Measurements from ENCODE around the gene PDLIM7. TPM values are rescaled to one million over a fixed set of nuclear protein-coding genes. Genes with fewer than 3 reads are reported as not detected.

The PDLIM7 gene
- total and polyA plus RNA-seq, 4 donors = 184 to 1,248 (median 620) TPM

GRCh38 chr5:177504086-177505056 lies 7.0 kb upstream of the PDLIM7 start:
- no peaks in the 10 kb centered on the region for H3K9me3 ChIP-seq (ENCODE audit: control insufficient read depth, low read length)
- no peaks in the 10 kb centered on the region for H3K36me3 ChIP-seq (ENCODE audit: control insufficient read depth in 1 of 2, insufficient read depth in 2 of 2, low read length in 1 of 2)
- H3K4me1 ChIP-seq (ENCODE audit: control insufficient read depth in 1 of 2, insufficient read depth in 2 of 2, low read length in 2 of 2) = no peaks in the 10 kb centered on the region
- intact Hi-C loops (cut with DNase I) = loop anchor here in 1 of 2 donors (5.0 kb wide), 1 partner anchor 112 kb away; no protein-coding TSS in a partner anchor
- 89 to 90% methylated on average over 47 of the region's 47 CpGs for WGBS, 2 donors
- no peak overlapping the region for H3K4me3 ChIP-seq (ENCODE audit: low read length in 2 of 2)
- no peak overlapping the region for H3K27ac ChIP-seq (ENCODE audit: low read depth in 1 of 2, low read length in 2 of 2)
- H3K27me3 ChIP-seq (ENCODE audit: control insufficient read depth in 1 of 2, insufficient read depth in 2 of 2, low read length in 1 of 2) = no peaks in the 10 kb centered on the region
- ATAC-seq (ENCODE audit: low FRiP score) (no peak), DNase-seq (peak in 1 of 2 donors; percentile 46)

- no peak overlapping the region for H3K27ac ChIP-seq (ENCODE audit: low read depth in 1 of 2, low read length in 2 of 2)
- H3K27me3 ChIP-seq (ENCODE audit: control insufficient read depth in 1 of 2, insufficient read depth in 2 of 2, low read length in 1 of 2) = no peaks in the 10 kb centered on the region
- intact Hi-C loops (cut with DNase I) = loop anchor here in 1 of 2 donors (5.0 kb wide), 1 partner anchor 111 kb away; no protein-coding TSS in a partner anchor
- no peak for DNase-seq
- H3K36me3 ChIP-seq (ENCODE audit: control insufficient read depth in 1 of 2, insufficient read depth in 2 of 2, low read length in 1 of 2) = no peaks in the 10 kb centered on the region
- H3K4me3 ChIP-seq (ENCODE audit: low read length in 2 of 2) = no peak overlapping the region
- 89 to 90% methylated on average over 24 of the region's 24 CpGs for WGBS, 2 donors
- H3K4me1 ChIP-seq (ENCODE audit: control insufficient read depth in 1 of 2, insufficient read depth in 2 of 2, low read length in 2 of 2) = no peaks in the 10 kb centered on the region
- ATAC-seq (ENCODE audit: low FRiP score) = no peak
- no peaks in the 10 kb centered on the region for H3K9me3 ChIP-seq (ENCODE audit: control insufficient read depth, low read length)
Measured at GRCh38 chr5:177503351-177504085, 6.1 kb upstream of the PDLIM7 start.

GRCh38 chr5:177502886-177503285 lies 5.5 kb upstream of the PDLIM7 start:
- Histone ChIP-seq H3K27ac (ENCODE audit: low read depth in 1 of 2, low read length in 2 of 2) (no peak overlapping the region), H3K4me3 (ENCODE audit: low read length in 2 of 2) (no peak overlapping the region), H3K4me1 (ENCODE audit: control insufficient read depth in 1 of 2, insufficient read depth in 2 of 2, low read length in 2 of 2) (no peaks in the 10 kb centered on the region), H3K36me3 (ENCODE audit: control insufficient read depth in 1 of 2, insufficient read depth in 2 of 2, low read length in 1 of 2) (no peaks in the 10 kb centered on the region), H3K27me3 (ENCODE audit: control insufficient read depth in 1 of 2, insufficient read depth in 2 of 2, low read length in 1 of 2) (no peaks in the 10 kb centered on the region), H3K9me3 (ENCODE audit: control insufficient read depth, low read length) (no peaks in the 10 kb centered on the region)
- WGBS, 2 donors = 85% methylated on average over 16 of the region's 16 CpGs
- intact Hi-C loops (cut with DNase I) = loop anchor here in 1 of 2 donors (5.0 kb wide), 1 partner anchor 111 kb away; no protein-coding TSS in a partner anchor
- DNase-seq (no peak), ATAC-seq (ENCODE audit: low FRiP score) (no peak)

GRCh38 chr5:177501874-177502678 lies 4.7 kb upstream of the PDLIM7 start:
- WGBS, 2 donors = 66 to 71% methylated on average over 9 of the region's 9 CpGs
- H3K4me3 ChIP-seq (ENCODE audit: low read length in 2 of 2) = no peak overlapping the region
- ATAC-seq (ENCODE audit: low FRiP score) = no peak
- intact Hi-C loops (cut with DNase I) = loop anchor here (1.0 to 5.0 kb wide), 2 partner anchors 110 to 112 kb away; no protein-coding TSS in a partner anchor
- DNase-seq = no peak
- no peaks in the 10 kb centered on the region for H3K9me3 ChIP-seq (ENCODE audit: control insufficient read depth, low read length)
- no peaks in the 10 kb centered on the region for H3K4me1 ChIP-seq (ENCODE audit: control insufficient read depth in 1 of 2, insufficient read depth in 2 of 2, low read length in 2 of 2)
- no peaks in the 10 kb centered on the region for H3K27me3 ChIP-seq (ENCODE audit: control insufficient read depth in 1 of 2, insufficient read depth in 2 of 2, low read length in 1 of 2)
- no peak overlapping the region for H3K27ac ChIP-seq (ENCODE audit: low read depth in 1 of 2, low read length in 2 of 2)
- no peaks in the 10 kb centered on the region for H3K36me3 ChIP-seq (ENCODE audit: control insufficient read depth in 1 of 2, insufficient read depth in 2 of 2, low read length in 1 of 2)

GRCh38 chr5:177500685-177501522 lies 3.5 kb upstream of the PDLIM7 start:
- Histone ChIP-seq H3K9me3 (ENCODE audit: control insufficient read depth, low read length) (no peaks in the 10 kb centered on the region), H3K27me3 (ENCODE audit: control insufficient read depth in 1 of 2, insufficient read depth in 2 of 2, low read length in 1 of 2) (no peaks in the 10 kb centered on the region), H3K36me3 (ENCODE audit: control insufficient read depth in 1 of 2, insufficient read depth in 2 of 2, low read length in 1 of 2) (no peaks in the 10 kb centered on the region), H3K27ac (ENCODE audit: low read depth in 1 of 2, low read length in 2 of 2) (no peak overlapping the region), H3K4me3 (ENCODE audit: low read length in 2 of 2) (no peak overlapping the region), H3K4me1 (ENCODE audit: control insufficient read depth in 1 of 2, insufficient read depth in 2 of 2, low read length in 2 of 2) (no peaks in the 10 kb centered on the region)
- DNase-seq (peak; percentile 94 to 99), ATAC-seq (ENCODE audit: low FRiP score) (peak; percentile 55)
- WGBS, 2 donors = 14 to 17% methylated on average over 10 of the region's 10 CpGs
- intact Hi-C loops (cut with DNase I) = loop anchor here (1.0 to 5.0 kb wide), 2 partner anchors 109 to 111 kb away; no protein-coding TSS in a partner anchor

GRCh38 chr5:177499842-177500241 lies 2.4 kb upstream of the PDLIM7 start:
- Histone ChIP-seq H3K4me1 (ENCODE audit: control insufficient read depth in 1 of 2, insufficient read depth in 2 of 2, low read length in 2 of 2) (no peaks in the 10 kb centered on the region), H3K9me3 (ENCODE audit: control insufficient read depth, low read length) (no peaks in the 10 kb centered on the region), H3K27ac (ENCODE audit: low read depth in 1 of 2, low read length in 2 of 2) (no peak overlapping the region), H3K4me3 (ENCODE audit: low read length in 2 of 2) (no peak overlapping the region), H3K27me3 (ENCODE audit: control insufficient read depth in 1 of 2, insufficient read depth in 2 of 2, low read length in 1 of 2) (no peaks in the 10 kb centered on the region), H3K36me3 (ENCODE audit: control insufficient read depth in 1 of 2, insufficient read depth in 2 of 2, low read length in 1 of 2) (no peaks in the 10 kb centered on the region)
- intact Hi-C loops (cut with DNase I) = loop anchor here in 1 of 2 donors (5.0 kb wide), 1 partner anchor 108 kb away; no protein-coding TSS in a partner anchor
- ATAC-seq (ENCODE audit: low FRiP score) (no peak), DNase-seq (no peak)
- WGBS, 2 donors = 69 to 74% methylated on average over 6 of the region's 6 CpGs

GRCh38 chr5:177498013-177498787 lies 796 bp upstream of the PDLIM7 start:
- no peaks in the 10 kb centered on the region for H3K4me1 ChIP-seq (ENCODE audit: control insufficient read depth in 1 of 2, insufficient read depth in 2 of 2, low read length in 2 of 2)
- peak; percentile 59 to 86 for DNase-seq
- H3K27me3 ChIP-seq (ENCODE audit: control insufficient read depth in 1 of 2, insufficient read depth in 2 of 2, low read length in 1 of 2) = no peaks in the 10 kb centered on the region
- H3K4me3 ChIP-seq (ENCODE audit: low read length in 2 of 2) = peak overlapping the region in 1 of 2 donors; percentile 5
- no peaks in the 10 kb centered on the region for H3K36me3 ChIP-seq (ENCODE audit: control insufficient read depth in 1 of 2, insufficient read depth in 2 of 2, low read length in 1 of 2)
- H3K9me3 ChIP-seq (ENCODE audit: control insufficient read depth, low read length) = no peaks in the 10 kb centered on the region
- intact Hi-C loops (cut with DNase I) = no loop called here
- 10 to 12% methylated on average over 36 to 48 of the region's 48 CpGs for WGBS, 2 donors
- peak overlapping the region in 1 of 2 donors; percentile 7 for H3K27ac ChIP-seq (ENCODE audit: low read depth in 1 of 2, low read length in 2 of 2)
- ATAC-seq (ENCODE audit: low FRiP score) = no peak
